Hepatocyte (in vitro differentiated cells): Measurements from ENCODE around the gene CALU. TPM values are rescaled to one million over a fixed set of nuclear protein-coding genes. Genes with fewer than 3 reads are reported as not detected.

Experiments
- DNase-seq: peaks from one replicate; pipeline ENCODE4 v3.0.0-alpha.2; 2016; ENCODE audit warnings: low spot score
- H2AFZ ChIP-seq: fragments of 200-600 bp; sonication (generic); 2 replicates; pipeline ENCODE4 v1.6.0; 2016; ENCODE audit warnings: antibody characterized with exemption, mild to moderate bottlenecking
- H3K27ac ChIP-seq: fragments of 200-600 bp; sonication (generic); 2 replicates; pipeline ENCODE4 v1.5.1; 2016; ENCODE audit warnings: mild to moderate bottlenecking
- H3K27me3 ChIP-seq: fragments of 200-600 bp; sonication (generic); 2 replicates; pipeline ENCODE4 v1.6.1; 2016
- H3K36me3 ChIP-seq: fragments of 200-600 bp; sonication (generic); replicated peaks from 2 replicates; pipeline ENCODE4 v1.5.1; 2016; ENCODE audit warnings: low read depth; ENCODE audit not compliant: insufficient read depth
- H3K4me1 ChIP-seq: fragments of 200-600 bp; sonication (generic); 2 replicates; pipeline ENCODE4 v1.5.1; 2016; ENCODE audit warnings: mild to moderate bottlenecking, moderate library complexity; ENCODE audit not compliant: insufficient read depth
- H3K4me2 ChIP-seq: fragments of 200-600 bp; sonication (generic); 2 replicates; pipeline ENCODE4 v1.6.0; 2016
- H3K4me3 ChIP-seq: fragments of 200-600 bp; sonication (generic); 2 replicates; pipeline ENCODE4 v1.5.1; 2016; ENCODE audit warnings: mild to moderate bottlenecking
- H3K79me2 ChIP-seq: fragments of 200-600 bp; sonication (generic); 2 replicates; pipeline ENCODE4 v1.6.0; 2017; ENCODE audit warnings: mild to moderate bottlenecking
- H3K9me2 ChIP-seq: fragments of 200-600 bp; sonication (generic); replicated peaks from 2 replicates; pipeline ENCODE4 v1.6.0; 2017; ENCODE audit warnings: mild to moderate bottlenecking; ENCODE audit not compliant: insufficient read depth
- H3K9me3 ChIP-seq: fragments of 200-600 bp; sonication (generic); 2 replicates; pipeline ENCODE4 v1.5.1; 2016; ENCODE audit warnings: low read depth, mild to moderate bottlenecking
- H4K20me1 ChIP-seq: fragments of 200-600 bp; sonication (generic); 2 replicates; pipeline ENCODE4 v1.6.0; 2016; ENCODE audit warnings: mild to moderate bottlenecking; ENCODE audit not compliant: insufficient read depth, poor library complexity, severe bottlenecking
- EZH2 ChIP-seq: fragments of 200-600 bp; sonication (generic); IDR thresholded peaks from 2 replicates; pipeline ENCODE4 v1.6.1; 2016; ENCODE audit warnings: antibody characterized with exemption, mild to moderate bottlenecking, borderline replicate concordance
- EZH2phosphoT487 ChIP-seq: fragments of 200-600 bp; sonication (generic); IDR thresholded peaks from one replicate; pipeline ENCODE4 v1.6.1; 2018; ENCODE audit warnings: antibody characterized with exemption, mild to moderate bottlenecking, low read depth, moderate library complexity; ENCODE audit not compliant: unreplicated experiment, severe bottlenecking
- WGBS: methylation state at CpG from one replicate; pipeline ENCODE4 v1.1.6; 2016; ENCODE audit warnings: low lambda C conversion rate; ENCODE audit errors: missing lambda C conversion rate; 5-methylcytosine and 5-hydroxymethylcytosine counted together
- polyA plus RNA-seq: library from polyadenylated mRNA; unstranded; fragments of >200 nt; fragmentation: Nextera tagmentation; extraction: Ambion mirVana; gene quantifications from 2 replicates; pipeline ENCODE4 v1.2.1, GENCODE V29; 2016
- total RNA-seq: library from RNA; depleted of rRNA; stranded (reverse); fragments of >200 nt; gene quantifications from 2 replicates; pipeline ENCODE4 v1.2.3, GENCODE V29; 2014
- TF ChIP-seq, protein P1 (sequence below): fragments of 200-600 bp; sonication (generic); IDR thresholded peaks from 2 replicates; pipeline ENCODE4 v1.5.1; 2016; ENCODE audit warnings: antibody characterized with exemption, mild to moderate bottlenecking; ENCODE audit not compliant: poor library complexity

Gene CALU
- total and polyA plus RNA-seq, 2 experiments from 2014 or later = 248 to 291 TPM

DNA sequence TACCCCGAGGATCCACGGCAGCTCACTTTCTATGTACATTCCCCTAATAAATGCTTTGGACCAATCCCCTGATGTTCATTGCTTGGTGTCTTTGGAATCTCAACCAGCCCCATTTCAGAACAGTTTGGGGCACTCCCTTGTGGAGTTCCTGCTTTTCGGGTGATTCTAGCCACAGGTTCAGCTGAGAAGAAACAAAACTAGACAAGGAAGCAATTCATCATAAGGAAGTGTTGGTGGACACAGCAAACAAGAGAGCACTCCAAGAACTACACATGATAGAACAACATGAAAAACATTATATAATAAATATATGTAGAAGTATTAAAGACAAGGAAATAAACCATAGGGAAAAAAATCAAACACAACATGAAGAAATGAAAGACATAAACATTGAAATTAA is 46.6 kb downstream of the CALU start:
- Histone ChIP-seq H2AFZ (no peak overlapping the region), H3K79me2 (no peaks in the 10 kb centered on the region), H3K27ac (no peak overlapping the region), H3K27me3 (peaks cover 3% of the 10 kb centered on the region), H3K36me3 (no peaks in the 10 kb centered on the region), H3K4me1 (peaks cover 9% of the 10 kb centered on the region), H3K9me3 (no peaks in the 10 kb centered on the region), H3K9me2 (no peaks in the 10 kb centered on the region), H4K20me1 (no peaks in the 10 kb centered on the region), H3K4me3 (no peak overlapping the region), H3K4me2 (no peak overlapping the region)
- no peak for DNase-seq
- 91% methylated on average over 3 of the region's 3 CpGs for WGBS
- TF ChIP-seq, protein P1, sequence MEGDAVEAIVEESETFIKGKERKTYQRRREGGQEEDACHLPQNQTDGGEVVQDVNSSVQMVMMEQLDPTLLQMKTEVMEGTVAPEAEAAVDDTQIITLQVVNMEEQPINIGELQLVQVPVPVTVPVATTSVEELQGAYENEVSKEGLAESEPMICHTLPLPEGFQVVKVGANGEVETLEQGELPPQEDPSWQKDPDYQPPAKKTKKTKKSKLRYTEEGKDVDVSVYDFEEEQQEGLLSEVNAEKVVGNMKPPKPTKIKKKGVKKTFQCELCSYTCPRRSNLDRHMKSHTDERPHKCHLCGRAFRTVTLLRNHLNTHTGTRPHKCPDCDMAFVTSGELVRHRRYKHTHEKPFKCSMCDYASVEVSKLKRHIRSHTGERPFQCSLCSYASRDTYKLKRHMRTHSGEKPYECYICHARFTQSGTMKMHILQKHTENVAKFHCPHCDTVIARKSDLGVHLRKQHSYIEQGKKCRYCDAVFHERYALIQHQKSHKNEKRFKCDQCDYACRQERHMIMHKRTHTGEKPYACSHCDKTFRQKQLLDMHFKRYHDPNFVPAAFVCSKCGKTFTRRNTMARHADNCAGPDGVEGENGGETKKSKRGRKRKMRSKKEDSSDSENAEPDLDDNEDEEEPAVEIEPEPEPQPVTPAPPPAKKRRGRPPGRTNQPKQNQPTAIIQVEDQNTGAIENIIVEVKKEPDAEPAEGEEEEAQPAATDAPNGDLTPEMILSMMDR = no peak
- no peak for TF ChIP-seq EZH2
- no peak for TF ChIP-seq EZH2phosphoT487

DNA sequence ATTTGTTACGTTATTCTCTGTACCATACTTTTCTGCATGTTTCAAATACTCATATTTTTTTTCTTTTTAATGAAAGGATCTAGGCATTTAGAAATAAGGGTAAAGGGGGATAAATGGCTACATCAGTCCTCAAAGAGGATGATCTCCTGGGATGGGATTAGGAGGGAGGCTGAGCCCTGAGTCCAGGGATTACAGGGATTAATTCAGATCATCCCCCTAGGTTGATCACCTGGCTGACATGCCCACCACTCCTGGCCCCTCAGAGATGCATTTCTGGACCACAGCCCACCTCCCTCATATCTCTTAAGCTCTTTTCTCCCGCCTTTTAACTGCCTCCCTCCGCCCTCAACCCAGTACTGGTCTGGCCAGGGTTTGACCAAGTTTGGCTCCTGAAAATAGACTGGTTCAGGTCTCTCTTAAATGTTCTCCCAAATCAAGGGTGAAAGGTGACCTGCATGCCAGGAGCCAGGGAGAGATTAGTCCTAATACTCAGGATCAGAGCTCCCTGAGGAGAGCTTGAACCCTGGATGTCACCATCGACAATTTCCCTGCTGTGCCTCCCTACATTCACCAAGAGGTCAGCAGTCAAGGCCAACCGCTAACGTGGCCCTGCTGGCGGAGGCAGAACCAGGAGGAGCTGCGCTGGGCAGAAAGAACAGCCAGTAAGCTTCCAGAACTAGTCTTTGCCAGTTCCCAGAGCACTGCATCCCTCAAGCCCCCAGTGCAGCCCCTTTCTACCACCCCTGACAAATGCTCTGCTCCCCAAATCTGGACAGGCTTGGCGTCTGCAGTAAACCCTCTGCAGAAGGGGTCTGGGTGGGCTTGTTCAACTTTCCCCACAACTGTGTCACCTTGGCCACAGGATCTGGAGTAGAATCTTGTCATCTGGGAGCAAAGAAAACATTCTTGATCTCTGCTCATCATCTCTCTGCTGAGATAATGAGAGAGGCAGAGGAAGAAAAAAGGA is 49.6 kb downstream of the CALU start:
- Histone ChIP-seq H3K79me2 (no peaks in the 10 kb centered on the region), H3K4me2 (no peak overlapping the region), H3K36me3 (no peaks in the 10 kb centered on the region), H2AFZ (no peak overlapping the region), H4K20me1 (no peaks in the 10 kb centered on the region), H3K4me3 (no peak overlapping the region), H3K9me2 (no peaks in the 10 kb centered on the region), H3K27ac (no peak overlapping the region), H3K9me3 (no peaks in the 10 kb centered on the region), H3K27me3 (peaks cover 7% of the 10 kb centered on the region), H3K4me1 (peaks cover 11% of the 10 kb centered on the region)
- DNase-seq = no peak
- TF ChIP-seq, protein P1 = no peak
- TF ChIP-seq EZH2 (no peak), EZH2phosphoT487 (no peak)
- 79% methylated on average over 9 of the region's 9 CpGs for whole genome bisulfite sequencing

DNA sequence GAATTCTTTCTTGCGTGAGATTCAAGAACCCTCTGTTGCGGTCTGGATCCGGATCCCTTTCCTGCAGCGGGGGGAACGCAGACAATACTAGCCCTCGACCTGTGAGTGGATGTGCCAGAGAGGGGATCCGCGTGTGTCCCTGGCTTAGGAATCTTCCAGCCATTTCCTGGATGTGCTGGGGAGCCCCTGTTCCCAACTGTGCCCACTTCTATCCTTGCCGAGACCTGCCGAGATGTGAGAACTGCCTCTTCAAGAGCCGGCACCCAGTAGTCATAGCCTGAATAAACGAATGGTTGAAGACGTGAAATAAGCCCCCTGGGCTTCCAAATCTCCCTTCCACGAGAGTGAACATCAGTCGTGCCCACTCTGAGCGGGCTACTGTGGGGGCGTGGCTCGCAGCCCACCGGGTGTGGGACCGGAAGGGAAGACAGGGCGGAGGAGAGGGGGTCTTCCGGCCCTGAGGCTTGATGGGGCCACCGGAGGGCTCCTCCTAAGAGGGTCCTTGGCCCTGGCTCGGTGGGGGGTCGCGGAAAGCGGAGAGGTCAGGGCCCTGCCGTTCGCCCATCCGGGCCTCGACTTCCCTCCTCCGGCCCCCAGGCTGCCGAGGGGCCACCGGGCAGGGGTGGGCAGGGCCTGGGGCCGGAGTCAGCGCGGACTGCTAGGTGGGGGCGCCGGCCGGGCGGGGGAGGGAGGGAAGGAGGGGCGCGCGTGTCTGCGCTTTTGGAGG is 51.3 kb downstream of the CALU start:
- no peaks in the 10 kb centered on the region for H3K9me3 ChIP-seq
- peaks cover 11% of the 10 kb centered on the region for H3K4me1 ChIP-seq
- WGBS = 12% methylated on average over 33 of the region's 45 CpGs
- no peak for DNase-seq
- H3K4me3 ChIP-seq = peak overlapping the region; percentile 93
- H3K27ac ChIP-seq = no peak overlapping the region
- no peaks in the 10 kb centered on the region for H3K9me2 ChIP-seq
- H3K4me2 ChIP-seq = peak overlapping the region; percentile 99
- H3K79me2 ChIP-seq = no peaks in the 10 kb centered on the region
- no peaks in the 10 kb centered on the region for H4K20me1 ChIP-seq
- peak overlapping the region; percentile 100 for H2AFZ ChIP-seq
- TF ChIP-seq EZH2phosphoT487 (no peak), EZH2 (no peak)
- TF ChIP-seq, protein P1 = no peak
- H3K36me3 ChIP-seq = no peaks in the 10 kb centered on the region
- peaks cover 7% of the 10 kb centered on the region for H3K27me3 ChIP-seq
